Mesodermal cell (in vitro differentiated cells): ENCODE measurements around the gene TMEM135.
"Not testable (repeated sequence)": the region's sequence is repeated elsewhere in the genome, so short reads cannot be mapped to it uniquely, and the experiment has no call there.

ENCODE experiments used
- H3K27ac ChIP-seq: 2 replicates; pipeline ENCODE4 v1.7.0; 2013; ENCODE audit warnings: mild to moderate bottlenecking, low read depth, low read length, moderate library complexity; ENCODE audit not compliant: severe bottlenecking
- H3K36me3 ChIP-seq: 2 replicates; pipeline ENCODE4 v1.7.1; 2013; ENCODE audit warnings: mild to moderate bottlenecking, low read length, moderate library complexity; ENCODE audit not compliant: control insufficient read depth, insufficient read depth
- H3K4me1 ChIP-seq: one replicate; pipeline ENCODE4 v1.7.1; 2013; ENCODE audit warnings: mild to moderate bottlenecking, low read length; ENCODE audit not compliant: insufficient read depth, control insufficient read depth, poor library complexity, severe bottlenecking
- H3K4me3 ChIP-seq: 2 replicates; pipeline ENCODE4 v1.7.0; 2013; ENCODE audit warnings: low read length, control low read depth, mild to moderate bottlenecking; ENCODE audit not compliant: insufficient read depth, poor library complexity, severe bottlenecking; ENCODE audit errors: extremely low read depth
- H3K9me3 ChIP-seq: 2 replicates; pipeline ENCODE4 v1.7.1; 2013; ENCODE audit warnings: mild to moderate bottlenecking, low read length, moderate library complexity; ENCODE audit not compliant: control insufficient read depth
- WGBS, 2 experiments: methylation state at CpG; one replicate each; pipeline ENCODE4 v1.1.5; 2013; ENCODE audit warnings: missing lambda C conversion rate in 2 of 2; ENCODE audit not compliant: insufficient coverage in 2 of 2; 5-methylcytosine and 5-hydroxymethylcytosine counted together

Gene TMEM135

DNA sequence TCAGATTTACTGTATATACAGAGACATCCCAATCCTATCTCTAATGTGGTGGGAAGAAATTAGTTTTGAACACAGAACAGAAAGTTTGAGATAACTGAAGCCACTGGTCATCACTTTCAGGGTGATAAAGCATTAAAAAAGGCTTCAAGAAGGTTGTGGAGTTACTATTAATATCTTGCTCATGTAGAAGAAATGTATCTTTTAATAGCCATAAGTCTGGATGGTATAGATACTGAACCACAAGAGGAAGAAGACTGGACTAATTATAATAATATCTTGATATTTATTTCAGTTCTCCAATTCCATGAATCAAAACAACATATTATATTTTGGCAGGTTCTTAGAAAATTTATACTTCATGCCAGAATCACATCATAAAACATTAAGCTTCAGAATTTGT lies 137.1 kb downstream of the TMEM135 start:
- Histone ChIP-seq H3K36me3 (peaks cover 15% of the 10 kb centered on the region), H3K4me3 (no peak overlapping the region), H3K9me3 (peaks cover 8% of the 10 kb centered on the region), H3K27ac (no peak overlapping the region), H3K4me1 (peaks cover 8% of the 10 kb centered on the region)

DNA sequence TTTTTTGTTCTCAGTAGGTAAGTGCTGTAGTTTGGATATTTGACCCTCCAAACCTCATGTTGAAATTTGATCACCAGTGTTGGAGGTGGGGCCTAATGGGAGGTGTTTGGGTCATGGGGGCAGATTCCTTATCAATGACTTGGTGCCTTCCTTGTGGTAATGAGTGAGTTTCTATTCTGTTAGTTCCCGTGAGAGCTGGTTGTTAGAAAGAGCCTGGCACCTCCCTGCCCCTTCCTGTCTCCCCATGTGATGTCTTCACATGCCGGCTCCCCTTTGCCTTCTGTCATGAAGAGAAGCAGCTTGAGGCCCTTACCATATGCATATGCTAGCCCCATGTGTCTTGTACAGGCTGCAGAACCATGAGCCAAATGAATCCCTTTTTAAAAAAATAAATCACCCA lies 138.3 kb downstream of the TMEM135 start:
- WGBS, 2 experiments: 52 to 100% methylated on average over 1 to 2 of the region's 2 CpGs

DNA sequence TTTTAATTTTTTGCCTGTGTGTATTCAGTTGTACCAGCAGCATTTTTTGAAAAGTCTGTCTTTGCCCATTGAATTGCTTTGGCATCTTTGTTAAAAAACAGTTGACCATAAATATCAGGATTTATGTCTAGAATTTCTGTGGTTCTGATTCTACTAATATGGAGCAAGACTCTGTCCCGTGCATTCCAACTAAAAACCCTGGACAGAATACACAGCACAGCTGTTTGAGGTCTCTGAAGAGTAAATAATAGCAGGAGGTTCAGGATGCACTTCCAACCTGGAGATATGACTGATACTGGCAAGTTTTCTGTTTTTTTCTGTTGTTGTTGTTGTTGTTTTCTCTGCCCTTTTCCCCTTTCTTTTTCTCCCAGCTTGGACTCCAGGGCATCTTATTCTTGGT lies 141.9 kb downstream of the TMEM135 start:
- WGBS, 2 experiments: 100% methylated on average over 1 of the region's 1 CpG
- Histone ChIP-seq H3K4me1 (no peaks in the 10 kb centered on the region), H3K27ac (no peak overlapping the region), H3K4me3 (no peak overlapping the region), H3K36me3 (peaks cover 17% of the 10 kb centered on the region), H3K9me3 (peaks cover 8% of the 10 kb centered on the region)

More for the DNA sequence above, 138.3 kb downstream of the TMEM135 start:
- H3K4me3 ChIP-seq: no peak overlapping the region
- H3K36me3 ChIP-seq: peaks cover 19% of the 10 kb centered on the region
- peaks cover 8% of the 10 kb centered on the region for H3K9me3 ChIP-seq
- peaks cover 8% of the 10 kb centered on the region for H3K4me1 ChIP-seq
- no peak overlapping the region for H3K27ac ChIP-seq

DNA sequence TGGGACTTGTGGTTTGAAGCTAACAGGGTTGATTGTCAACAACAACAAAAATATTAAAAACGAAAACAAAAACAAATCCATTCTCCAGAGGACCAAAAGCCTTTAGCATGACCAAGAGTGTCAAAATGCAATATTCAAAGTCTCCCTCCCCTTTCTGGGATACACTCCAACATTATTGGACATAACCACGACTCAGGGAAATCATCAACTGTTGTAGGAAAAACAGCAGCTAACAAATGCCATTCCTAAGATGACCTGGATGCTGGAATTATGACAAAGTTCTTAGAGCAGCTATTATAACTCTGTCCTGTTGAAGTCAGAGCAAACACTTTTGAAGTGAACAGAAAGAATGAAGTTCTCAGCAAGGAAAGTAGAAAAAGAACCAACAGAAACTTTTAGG lies 143.0 kb downstream of the TMEM135 start:
- H3K36me3 ChIP-seq: peaks cover 17% of the 10 kb centered on the region
- no peak overlapping the region for H3K4me3 ChIP-seq
- no peak overlapping the region for H3K27ac ChIP-seq
- H3K4me1 ChIP-seq: no peaks in the 10 kb centered on the region
- WGBS, 2 experiments: 100% methylated on average over 1 to 2 of the region's 2 CpGs
- H3K9me3 ChIP-seq: peaks cover 8% of the 10 kb centered on the region

DNA sequence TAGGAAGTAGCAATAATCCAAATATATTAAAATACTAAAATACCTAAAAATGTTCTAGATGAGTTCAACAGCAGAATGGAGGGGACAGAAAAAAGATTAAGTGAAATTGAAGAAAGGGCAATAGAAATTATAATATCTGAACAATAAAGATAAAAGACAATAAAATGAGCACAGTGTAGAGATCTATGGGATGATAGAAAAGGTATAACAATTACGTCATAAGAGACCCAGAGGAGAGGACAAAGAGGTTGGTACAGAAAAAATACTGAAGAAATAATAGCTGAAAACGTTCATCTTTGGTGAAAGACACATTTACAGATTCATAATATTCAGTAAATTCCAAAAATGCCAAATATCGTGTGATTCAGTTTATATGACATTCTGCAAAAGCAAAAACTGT lies 143.4 kb downstream of the TMEM135 start:
- WGBS, 2 experiments: no CpG with 5 or more reads among the region's 3 CpGs
- H3K4me1 ChIP-seq: no peaks in the 10 kb centered on the region
- H3K27ac ChIP-seq: no peak overlapping the region
- H3K4me3 ChIP-seq: no peak overlapping the region
- H3K9me3 ChIP-seq: peaks cover 8% of the 10 kb centered on the region
- peaks cover 17% of the 10 kb centered on the region for H3K36me3 ChIP-seq

DNA sequence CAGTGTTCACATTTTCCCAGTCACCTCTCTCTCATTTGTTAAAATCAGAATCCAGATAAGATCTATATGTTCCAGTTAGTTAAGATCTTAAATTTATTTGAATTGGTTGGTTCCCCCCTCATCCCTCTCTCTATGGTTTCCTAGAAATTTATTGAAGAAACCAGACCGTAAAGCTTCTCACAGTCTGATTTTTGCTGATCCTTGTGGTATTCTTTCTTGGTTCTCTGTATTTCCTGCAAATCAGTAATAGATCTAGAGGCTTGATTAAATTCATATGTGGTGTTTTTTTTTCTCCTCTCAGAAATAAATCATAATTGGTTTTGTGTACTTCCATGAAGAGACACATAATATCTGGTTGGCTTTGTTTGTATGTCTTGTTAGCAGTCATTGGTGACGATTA lies 147.5 kb downstream of the TMEM135 start:
- H3K36me3 ChIP-seq: peaks cover under 1% of the 10 kb centered on the region
- no peak overlapping the region for H3K4me3 ChIP-seq
- no peaks in the 10 kb centered on the region for H3K4me1 ChIP-seq
- H3K9me3 ChIP-seq: no peaks in the 10 kb centered on the region
- no peak overlapping the region for H3K27ac ChIP-seq
- WGBS, 2 experiments: no CpG with 5 or more reads among the region's 2 CpGs

DNA sequence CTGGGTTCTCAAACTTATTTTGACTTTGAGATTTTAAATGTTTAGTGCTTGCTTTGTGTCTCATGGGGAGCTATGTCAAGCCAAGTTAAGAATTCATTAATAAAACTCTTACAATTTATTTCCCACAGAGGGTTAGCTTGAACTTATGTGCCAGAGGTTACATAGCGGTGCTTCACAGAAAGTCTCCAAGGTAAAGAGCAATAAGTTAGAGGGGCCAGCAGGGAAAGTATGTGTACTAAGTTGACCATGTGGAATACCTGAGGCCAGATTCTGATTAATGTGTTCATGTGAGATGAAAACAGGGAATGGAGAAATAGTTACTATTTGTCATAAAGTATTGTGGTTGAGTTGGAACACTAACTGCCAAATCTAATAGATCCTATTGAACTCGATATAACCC lies 149.3 kb downstream of the TMEM135 start:
- H3K4me1 ChIP-seq: no peaks in the 10 kb centered on the region
- no peaks in the 10 kb centered on the region for H3K9me3 ChIP-seq
- no peak overlapping the region for H3K27ac ChIP-seq
- H3K4me3 ChIP-seq: no peak overlapping the region
- no peaks in the 10 kb centered on the region for H3K36me3 ChIP-seq
- 100% methylated on average over 1 of the region's 2 CpGs; no CpG with 5 or more reads in 1 of the 2 experiments for WGBS, 2 experiments

DNA sequence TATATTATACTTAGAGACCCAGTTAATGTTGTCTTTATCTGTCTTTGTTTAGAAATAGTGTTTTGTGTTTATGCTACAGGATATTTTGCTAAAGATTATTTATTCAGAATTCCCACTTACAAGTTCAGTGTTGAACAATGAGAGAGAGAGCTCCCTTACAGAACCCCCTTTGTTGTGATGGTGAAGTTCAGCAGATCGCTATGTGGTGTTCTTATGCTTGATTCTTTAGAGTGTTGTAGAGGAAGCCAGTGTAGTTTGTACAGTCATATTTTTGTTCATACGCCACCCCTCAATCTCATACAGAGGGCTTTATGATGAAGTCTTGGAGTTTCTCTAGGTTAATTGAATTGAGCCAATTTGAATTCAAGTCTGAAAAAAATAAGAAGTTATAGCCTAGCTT lies 150.2 kb downstream of the TMEM135 start:
- H3K4me3 ChIP-seq: no peak overlapping the region
- WGBS, 2 experiments: no CpG with 5 or more reads among the region's 2 CpGs

DNA sequence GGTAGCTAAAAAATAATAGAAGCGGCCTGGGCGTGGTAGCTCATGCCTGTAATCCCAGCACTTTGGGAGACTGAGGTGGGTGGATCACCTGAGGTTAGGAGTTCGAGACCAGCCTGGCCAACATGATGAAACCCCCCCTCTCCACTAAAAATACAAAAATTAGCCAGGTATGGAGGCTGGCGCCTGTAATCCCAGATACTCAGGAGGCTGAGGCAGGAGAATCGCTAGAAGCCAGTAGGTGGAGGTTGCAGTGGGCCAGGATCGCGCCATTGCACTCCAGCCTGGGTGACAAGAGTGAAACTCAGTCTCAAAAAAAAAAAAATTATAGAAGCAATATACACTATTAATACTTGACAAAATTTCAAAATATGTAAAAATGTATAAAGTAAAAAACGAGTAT lies 150.7 kb downstream of the TMEM135 start:
- not testable (repeated sequence) for H3K4me1 ChIP-seq, H3K4me3 ChIP-seq, H3K9me3 ChIP-seq, H3K36me3 ChIP-seq, H3K27ac ChIP-seq
- WGBS, 2 experiments: 80% methylated on average over 2 of the region's 8 CpGs; no CpG with 5 or more reads in 1 of the 2 experiments

More for the DNA sequence above, 150.2 kb downstream of the TMEM135 start:
- H3K9me3 ChIP-seq: no peaks in the 10 kb centered on the region
- no peaks in the 10 kb centered on the region for H3K36me3 ChIP-seq
- no peak overlapping the region for H3K27ac ChIP-seq
- no peaks in the 10 kb centered on the region for H3K4me1 ChIP-seq

DNA sequence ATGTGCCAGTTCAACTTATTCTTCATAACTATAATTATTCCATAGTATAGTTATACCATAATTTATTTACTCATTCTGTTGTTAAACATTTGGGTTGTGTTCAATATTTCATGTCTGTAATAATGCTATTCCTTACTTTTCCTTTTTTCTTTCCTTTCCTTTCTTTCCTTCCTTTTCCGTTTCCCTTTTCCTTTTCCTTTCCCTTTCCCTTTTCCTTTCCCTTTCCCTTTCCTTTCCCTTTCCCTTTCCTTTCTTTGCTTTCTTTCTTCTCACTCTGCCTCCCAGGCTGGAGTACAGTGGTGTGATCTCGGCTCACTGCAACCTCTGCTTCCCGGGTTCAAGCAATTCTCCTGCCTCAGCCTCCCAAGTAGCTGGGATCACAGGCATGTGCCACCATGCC lies 151.2 kb downstream of the TMEM135 start:
- H3K4me1 ChIP-seq, H3K27ac ChIP-seq, H3K9me3 ChIP-seq, H3K36me3 ChIP-seq, H3K4me3 ChIP-seq: not testable (repeated sequence)
- WGBS, 2 experiments: 86 to 93% methylated on average over 1 to 2 of the region's 3 CpGs

DNA sequence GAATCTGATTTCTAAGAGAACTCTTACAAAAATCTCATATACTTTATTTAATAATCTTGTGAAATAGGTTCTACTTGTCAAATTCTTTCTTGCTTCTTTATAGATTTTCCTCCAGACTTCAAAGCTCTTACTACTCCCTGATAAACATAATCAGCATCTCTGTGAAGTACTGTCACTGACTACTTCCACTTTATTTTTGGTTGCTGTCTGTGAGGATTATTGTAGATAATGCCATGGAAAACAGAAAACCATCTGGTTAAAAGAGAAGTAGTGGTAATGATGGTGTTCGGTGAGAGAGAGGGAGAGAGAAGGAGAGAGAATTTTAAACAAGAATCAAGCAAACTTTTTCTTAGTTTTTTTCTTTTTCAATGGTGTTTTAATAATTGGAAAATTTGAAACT lies 152.3 kb downstream of the TMEM135 start:
- Histone ChIP-seq H3K4me3 (no peak overlapping the region), H3K4me1 (no peaks in the 10 kb centered on the region), H3K9me3 (no peaks in the 10 kb centered on the region), H3K36me3 (no peaks in the 10 kb centered on the region), H3K27ac (no peak overlapping the region)
- no CpG with 5 or more reads among the region's 1 CpG for WGBS, 2 experiments
